HG03342 (cell line): Measurements from ENCODE around the gene SULT1A2.
"Not testable (repeated sequence)": the region's sequence is repeated elsewhere in the genome, so short reads cannot be mapped to it uniquely, and the experiment has no call there.

Source experiments
- ATAC-seq: cut with Tn5 transposase; IDR thresholded peaks from one replicate; pipeline ENCODE4 v1.9.1; 2021; ENCODE audit warnings: mild to moderate bottlenecking, moderate library complexity; ENCODE audit not compliant: unreplicated experiment

SULT1A2 gene

DNA sequence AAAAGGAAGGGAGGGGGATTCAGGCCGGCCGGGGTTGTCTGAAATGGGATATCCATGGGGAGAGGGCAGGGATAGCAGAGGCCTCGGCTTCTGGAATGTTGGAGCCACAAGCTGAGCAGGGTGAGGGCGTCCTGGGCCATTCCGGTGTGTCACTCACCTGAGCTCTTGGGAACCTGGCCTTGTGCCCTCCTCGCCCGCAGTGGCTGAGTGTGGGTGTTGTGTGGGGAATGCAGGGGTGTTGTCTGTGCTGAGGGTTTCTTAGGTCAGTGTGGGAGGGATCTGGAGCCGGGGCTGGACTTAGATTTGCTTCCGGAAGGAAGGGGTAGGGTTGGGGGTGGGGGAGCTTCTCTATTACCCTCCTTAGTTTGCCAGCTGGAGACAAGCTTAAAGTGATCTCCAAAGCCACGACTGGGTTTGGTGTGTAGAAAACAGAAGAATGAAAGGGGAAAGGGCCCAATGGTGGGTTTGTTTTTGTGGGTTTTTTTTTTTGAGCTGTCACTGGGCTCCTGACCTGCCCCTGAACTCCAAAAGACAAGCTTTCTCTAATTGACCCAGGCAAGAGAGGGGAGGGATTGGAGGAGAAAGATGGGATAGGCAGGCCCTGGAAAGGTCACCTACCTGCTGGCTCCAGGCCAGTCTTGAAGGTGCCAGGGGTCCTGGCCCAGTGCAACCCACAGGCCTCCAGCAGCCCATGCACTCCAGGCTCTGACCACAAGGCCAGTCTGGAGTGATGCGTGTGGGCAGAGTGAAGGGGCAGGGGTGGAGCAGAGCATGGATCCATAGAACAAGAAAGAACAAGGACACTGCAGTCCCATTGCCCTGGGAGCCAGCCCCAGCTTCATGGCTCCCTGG is at the start of gene SULT1A2:
SULT1A2 (minus strand) TSS at position 211 of the 852 bp plus-strand sequence. CDS start 1,120 bp downstream, outside the sequence.
- no peak for ATAC-seq

DNA sequence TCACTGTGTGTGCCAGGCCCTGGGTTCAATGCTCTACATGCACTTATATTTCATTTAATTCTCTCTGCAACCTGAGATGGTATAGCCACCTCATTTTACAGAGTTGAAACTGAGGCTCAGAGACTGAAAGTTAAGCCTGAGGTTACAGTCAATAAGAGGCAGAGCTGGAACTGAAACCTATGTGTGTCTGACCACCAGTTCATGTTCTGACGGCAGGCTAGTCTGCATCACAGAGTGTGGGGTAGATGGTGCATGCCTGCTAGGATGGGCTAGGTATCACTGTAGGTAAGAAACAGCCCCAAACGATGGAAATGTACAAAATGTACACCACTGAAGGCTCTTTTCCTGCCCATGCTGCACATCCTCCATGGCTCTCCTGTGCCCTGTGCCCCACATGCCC is 43.1 kb upstream of the SULT1A2 start:
- not testable (repeated sequence) for ATAC-seq

DNA sequence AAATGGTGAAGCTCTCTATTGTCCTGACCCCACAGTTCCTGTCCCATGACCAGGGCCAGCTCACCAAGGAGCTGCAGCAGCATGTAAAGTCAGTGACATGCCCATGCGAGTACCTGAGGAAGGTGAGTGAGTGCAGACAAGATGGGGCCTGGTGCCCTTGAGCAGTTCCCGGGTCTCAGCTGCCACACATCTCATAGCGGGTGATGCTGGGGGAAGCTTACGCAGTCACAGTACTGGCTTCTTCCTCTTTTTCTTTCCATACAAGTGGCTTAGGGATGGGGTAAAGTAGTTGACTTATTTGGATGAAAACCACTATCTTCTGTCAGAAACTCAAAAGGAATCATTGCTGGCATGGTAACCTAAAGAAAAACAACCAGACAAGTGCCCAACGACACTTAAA is 41.5 kb upstream of the SULT1A2 start:
- not testable (repeated sequence) for ATAC-seq

DNA sequence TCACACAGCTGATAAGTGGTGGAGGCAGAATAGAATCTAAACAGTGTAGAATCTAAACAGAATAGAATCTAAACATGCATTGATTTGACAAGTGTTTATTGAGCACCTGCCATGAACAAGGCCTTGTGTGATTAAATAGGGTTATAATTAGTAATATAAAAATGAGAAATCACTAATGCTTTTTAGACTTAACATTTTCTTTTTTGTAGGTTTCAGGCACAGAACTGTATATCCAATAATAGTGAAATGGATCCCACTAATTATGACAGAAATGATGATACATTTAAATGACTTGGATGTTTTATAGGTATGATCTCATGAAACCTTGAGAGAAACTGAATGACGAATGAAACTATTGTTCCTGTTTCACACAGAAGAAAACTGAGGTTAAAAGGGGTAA is 40.9 kb upstream of the SULT1A2 start, which contains the start of gene NPIPB8:
NPIPB8 (plus strand) TSS at position 301 of the 400 bp plus-strand sequence. CDS start 296 bp downstream, outside the sequence.
- not testable (repeated sequence) for ATAC-seq

DNA sequence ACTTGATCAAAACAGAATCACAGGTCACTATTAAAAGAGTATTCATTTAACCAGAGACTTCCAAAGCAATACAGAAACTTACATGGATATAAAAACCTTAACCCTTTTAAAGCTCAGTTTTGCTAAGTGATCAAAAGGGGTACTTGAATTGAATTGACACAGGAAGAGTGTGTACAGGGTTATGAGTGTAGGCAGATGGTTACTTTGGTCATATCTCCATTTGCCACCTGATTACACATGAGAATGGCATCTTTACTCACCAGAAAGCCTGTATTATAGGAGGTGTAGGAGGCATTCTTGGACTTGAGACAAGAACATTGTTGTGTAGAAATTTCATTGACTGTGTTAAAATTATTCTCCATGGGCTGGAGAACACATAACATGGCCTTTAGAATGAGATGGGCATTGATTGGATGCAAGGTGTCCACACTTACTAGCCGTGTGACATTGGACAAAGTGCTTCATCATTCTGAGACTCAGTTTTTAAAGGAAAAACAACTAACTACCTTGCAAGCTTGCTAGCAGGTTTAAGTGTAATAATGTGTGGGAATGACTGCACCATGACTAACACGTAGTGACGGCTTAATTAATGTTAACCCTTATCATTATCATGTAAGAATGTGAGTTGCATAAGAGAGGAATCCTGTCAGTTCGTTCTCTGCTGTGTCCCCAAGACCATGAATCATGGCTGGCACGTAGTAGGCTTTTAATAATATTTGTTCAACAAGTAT is 39.4 kb upstream of the SULT1A2 start:
- ATAC-seq: not testable (repeated sequence)

DNA sequence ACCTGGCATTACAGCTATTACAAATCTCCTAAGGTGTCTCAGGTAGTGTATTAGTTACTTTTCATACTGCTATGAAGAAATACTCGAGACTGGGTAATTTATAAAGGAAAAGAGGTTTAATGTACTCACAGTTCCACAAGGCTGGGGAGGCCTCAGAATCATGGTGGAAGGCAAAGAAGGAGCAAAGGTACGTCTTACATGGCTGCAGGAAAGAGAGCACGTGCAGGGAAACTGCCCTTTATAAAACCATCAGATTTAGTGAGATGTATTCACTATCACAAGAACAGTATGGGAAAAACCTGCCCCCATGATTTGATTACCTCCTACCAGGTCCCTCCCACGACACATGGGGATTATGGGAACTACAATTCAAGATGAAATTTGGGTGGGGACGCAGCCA is 34.1 kb upstream of the SULT1A2 start:
- ATAC-seq: not testable (repeated sequence)

DNA sequence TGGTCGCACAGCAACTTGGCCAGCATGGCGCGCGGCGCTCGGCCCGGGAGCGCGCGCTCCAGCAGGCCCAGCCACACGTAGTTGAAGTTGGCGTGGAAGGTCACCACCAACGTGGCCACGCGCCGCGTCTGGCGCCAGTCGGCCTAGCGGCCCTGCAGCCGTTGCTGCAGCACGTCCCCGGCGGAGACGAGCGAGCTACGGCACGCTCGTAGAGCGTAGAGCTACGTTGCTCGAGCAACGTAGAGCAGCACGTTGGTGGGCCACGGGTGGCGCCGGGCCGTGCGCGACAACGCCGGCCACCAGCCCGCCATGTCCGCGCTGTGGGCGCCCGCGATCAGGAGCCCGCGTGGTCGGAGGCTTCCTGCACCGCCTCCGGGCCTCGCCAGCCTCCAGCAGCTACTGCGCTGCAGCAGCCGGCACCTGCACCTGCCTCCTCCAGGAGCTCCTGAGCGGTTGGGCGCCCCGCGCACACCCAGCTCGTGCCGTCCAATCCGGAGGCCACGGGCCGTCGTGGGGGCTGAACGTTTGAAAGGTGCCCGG is 26.4 kb upstream of the SULT1A2 start:
- ATAC-seq: no peak

DNA sequence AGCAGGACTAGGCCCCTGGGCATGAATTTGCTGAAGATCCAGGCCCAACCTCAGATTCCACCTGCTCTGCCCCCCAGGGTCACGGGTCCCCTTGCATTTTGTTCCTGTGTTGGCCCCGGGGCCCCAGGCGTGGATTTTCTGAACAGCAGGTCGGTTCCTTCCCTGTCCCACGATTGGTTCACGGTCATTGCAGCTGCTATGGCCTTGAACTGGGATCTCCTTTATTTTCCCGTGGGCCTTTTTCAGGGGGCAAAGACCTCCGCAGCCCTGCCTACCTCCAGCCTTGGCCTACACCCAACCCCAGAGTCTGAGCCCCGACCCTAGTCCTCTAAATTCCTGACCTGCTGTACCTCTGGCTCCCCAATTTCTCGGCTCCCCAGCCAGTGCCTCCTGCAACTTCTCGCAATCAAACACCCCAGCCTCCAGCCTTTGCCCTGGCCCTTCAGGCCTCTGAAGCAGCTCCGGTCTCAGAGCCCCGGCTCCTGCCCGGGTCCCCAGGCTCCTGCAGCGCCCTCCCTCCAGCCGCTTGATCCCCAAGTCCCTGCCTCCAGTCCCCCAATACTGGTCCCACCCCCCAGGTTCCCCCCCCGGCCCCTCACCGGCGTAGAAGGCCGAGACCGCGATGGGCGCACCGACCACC is 25.8 kb upstream of the SULT1A2 start:
- not testable (repeated sequence) for ATAC-seq

DNA sequence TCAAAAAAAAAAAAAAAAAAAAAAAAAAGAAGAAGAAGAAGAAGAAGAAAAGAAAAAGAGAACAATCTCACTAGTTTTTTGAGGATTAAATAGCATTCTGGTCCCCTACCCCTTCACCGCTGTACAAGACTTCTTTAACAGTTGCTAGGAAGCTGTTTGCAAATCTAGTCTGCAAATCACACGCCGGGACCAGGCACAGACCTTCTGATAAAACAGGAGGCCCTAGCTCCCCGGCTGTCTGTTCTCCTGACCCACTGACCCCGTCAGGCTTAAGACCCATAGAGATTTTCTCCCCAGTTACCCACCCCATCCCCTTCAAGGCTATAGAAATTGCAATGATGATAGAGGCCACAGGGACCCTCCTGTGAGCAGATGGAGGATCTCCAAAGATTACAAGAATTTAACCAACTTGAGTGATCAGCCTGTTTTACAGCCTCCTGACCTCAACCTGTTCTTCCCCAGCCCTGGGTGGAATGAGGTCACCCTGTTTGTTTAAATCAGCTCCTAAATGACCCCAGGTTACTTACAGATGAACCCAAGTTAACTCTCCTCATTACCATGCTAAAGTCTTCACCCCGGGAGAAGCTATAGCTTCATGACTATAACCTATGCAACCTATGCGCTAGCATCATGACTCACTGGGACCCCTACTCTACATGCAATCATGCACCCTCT is 24.8 kb upstream of the SULT1A2 start:
- ATAC-seq: no peak

DNA sequence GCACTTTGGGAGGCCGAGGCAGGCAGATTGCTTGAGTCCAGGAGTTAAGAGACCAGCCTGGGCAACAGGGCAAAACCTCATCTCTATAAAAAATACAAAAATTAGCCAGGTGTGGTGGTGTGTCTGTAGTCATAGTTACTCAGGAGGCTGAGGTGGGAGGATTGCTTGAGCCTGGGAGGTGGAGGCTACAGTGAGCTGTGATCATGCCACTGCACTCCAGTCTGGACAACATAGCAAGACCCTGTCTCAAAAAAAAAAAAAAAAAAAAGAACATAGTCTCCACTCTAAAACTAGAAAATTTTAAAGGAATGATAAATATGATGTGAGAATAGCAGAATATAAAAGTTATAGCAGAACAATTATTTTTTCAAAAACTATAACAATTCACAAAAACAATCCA is 23.5 kb upstream of the SULT1A2 start:
- ATAC-seq: not testable (repeated sequence)

DNA sequence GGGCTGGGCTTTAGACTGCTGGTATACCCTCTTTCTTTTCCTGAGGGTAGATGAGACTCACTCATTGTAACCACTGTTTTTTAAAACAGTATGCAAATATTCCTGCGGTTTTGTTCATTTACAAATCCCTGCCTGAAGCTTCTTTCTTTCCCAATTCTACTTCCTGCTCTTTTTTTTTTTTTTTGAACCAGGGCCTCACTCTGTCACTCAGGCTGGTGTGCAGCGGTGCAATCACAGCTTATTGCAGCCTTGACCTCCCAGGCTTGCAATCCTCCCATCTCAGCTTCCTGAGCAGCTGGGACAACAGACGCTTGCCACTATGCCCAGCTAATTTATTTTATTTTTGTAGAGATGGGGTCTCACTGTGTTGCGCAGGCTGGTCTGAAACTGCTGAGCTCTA is 21.0 kb upstream of the SULT1A2 start:
- no peak for ATAC-seq

DNA sequence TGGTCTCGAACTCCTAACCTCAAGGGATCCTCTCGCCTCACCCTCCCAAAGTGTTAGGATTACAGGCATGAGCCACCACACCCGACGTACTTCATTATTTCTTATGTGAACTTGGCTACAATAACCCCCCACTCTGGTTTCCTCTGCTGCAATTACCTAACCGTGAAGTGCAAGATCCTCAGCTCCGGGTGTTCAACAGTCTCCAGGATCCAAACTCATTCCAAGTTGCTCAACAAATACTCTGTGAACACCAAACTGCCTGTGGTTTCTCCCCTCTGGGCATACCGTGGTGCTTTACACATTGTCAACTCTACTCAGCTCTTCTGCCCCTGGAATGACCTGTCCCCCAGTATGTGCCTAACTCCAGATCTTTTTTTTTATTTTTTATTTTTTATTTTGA is 19.8 kb upstream of the SULT1A2 start:
- no peak for ATAC-seq

DNA sequence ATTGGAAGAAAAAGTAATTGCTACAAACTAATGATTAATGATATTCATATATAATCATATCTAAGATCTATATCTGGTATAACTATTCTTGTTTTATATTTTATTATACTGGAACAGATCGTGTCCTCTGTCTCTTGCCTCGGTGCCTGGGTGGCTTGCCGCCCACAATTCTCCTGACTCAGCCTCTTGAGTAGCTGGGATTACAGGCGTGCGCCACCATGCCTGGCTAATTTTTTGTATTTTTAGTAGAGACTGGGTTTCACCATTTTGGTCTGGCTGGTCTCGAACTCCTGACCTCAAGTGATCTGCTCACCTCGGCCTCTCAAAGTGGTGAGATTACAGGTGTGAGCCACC is 19.4 kb upstream of the SULT1A2 start:
- ATAC-seq: not testable (repeated sequence)

DNA sequence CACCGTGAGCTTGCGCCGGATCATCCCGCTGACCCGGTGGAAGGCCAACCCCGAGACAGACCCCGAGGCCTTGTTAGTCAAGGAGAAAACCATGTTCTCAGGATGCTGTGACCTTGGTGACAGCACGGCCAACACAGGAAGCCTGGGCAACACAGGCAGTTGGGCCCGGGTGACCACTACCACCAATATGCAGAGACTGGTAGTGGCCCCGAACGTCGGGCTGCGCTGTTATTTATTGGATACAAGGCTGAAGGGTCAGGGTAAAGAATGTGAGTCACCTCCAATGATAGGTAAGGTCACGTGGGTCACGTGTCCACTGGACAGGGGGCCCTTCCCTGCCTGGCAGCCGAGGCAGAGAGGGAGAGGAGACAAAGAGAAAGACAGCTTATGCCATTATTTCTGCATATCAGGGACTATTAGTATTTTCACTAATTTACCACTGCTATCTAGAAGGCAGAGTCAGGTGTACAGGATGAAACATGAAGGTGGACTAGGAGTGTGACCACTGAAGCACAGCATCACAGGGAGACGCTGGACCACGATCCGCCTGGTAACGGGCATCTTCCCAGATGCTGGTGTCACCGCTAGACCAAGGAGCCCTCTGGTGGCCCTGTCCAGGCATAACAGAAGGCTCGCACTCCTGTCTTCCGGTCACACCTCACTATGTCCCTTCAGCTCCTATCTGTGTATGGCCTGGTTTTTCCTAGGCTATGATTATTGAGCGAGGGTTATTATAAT is 18.8 kb upstream of the SULT1A2 start:
- not testable (repeated sequence) for ATAC-seq

DNA sequence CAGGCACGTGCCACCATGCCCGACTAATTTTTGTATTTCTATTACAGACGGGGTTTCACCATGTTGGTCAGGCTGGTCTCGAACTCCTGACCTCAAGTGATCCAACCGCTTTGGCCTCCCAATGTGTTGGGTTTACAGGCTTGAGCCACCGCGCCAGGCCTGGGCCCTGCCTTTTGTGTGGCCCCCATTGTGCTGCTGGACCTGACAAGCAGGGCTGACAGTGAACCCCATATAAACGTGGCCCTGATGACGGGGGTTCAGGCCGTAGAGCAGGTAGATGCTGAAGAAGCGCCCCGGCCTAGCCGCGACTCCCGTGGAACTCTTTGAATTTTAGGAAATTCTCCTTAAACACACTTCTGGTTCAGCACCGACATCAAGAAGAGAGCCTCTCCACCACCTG is 17.7 kb upstream of the SULT1A2 start:
- not testable (repeated sequence) for ATAC-seq

DNA sequence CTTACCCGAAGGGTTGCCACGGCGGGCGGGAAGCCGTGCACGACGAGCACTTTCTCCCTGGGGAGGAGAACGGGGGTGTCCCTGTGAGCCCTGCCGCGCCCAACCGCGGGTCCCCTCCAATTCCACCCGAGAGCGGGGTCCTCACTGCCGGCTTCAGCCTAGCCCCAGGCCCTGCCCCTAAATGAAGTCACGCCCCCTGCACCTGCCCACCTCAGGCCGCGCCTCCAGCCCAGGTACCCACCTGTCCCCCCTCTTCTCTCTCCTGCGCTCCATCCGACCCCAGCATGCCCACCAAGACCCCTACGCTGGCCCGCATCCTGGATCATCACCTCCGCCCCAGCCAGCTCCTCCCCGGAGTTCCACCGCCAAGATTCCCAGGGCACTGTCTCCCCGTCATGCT is 17.1 kb upstream of the SULT1A2 start:
- not testable (repeated sequence) for ATAC-seq

DNA sequence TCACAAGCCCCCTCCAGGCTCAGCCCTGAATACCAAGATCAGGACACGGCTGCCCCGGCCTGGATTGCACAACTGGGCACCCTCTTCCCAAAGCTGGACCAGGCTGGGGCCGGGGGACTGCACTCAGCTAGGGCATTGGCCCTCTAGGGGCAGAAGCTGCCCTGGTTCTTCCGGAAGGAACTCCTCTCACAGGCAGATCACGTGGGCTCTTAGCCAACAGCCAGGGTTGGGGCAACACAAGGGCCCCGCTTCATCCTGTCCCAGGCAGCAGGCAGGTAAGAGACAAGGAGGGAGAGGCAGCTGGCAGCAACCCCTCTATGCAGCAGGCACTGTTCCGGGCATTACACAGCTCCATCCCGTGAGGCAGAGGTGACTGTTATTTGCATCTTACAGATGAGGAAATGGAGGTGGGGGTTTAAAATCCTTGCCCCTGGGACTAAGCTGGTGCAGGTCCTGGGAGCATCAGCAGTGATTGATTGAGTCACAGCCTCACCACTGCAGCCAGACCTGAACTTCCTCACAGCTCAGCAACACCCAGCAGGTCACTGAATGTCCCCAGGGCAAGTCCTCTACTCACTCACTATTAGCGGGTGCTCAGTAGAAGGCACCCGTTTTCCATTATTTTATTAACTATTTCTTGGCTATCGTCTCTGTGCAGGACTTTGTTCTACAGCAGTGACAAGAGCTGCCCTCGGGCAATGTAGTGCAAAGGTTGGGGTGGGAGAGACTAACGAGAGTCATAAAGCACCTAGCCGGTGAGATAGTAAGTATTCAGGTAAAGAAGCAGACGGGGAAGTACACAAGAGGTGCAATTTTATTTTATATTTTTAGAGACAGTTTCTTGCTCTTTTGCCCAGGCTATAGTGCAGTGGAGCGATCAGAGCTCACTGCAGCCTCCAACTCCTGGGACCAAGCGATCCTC is 15.8 kb upstream of the SULT1A2 start:
- ATAC-seq: not testable (repeated sequence)

DNA sequence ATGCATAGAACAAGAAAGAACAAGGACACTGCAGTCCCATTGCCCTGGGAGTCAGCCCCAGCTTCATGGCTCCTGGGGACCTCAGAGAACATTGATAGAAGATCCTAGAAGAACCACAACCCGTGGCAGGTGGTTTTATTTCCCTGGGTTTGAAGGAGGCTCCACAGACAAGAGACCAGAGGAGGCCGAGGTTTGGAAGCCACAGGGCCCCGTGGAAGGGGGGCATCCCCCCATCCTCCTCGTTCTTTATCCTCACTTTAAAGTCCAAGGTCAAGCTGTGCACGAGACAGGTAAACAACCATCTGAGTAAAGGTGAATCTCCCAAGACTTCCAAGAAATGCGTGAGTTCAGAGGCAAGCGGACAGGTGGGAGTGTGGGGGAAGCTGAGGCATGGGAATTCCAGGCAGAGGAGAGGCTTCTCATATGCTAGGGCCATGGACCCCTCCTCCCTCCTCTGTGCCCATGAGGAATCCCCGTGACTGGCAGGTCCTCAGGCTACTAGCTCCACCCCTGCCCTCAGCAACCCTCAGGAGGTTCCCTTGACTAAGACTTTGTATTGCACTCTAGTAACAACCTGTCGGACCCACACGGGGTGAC is 13.8 kb upstream of the SULT1A2 start:
- ATAC-seq: no peak
